Measurements from ENCODE around the gene TOPAZ1.
A peak's percentile ranks its signal among the peaks of the same experiment; 100 is the strongest.

Gene TOPAZ1

DNA sequence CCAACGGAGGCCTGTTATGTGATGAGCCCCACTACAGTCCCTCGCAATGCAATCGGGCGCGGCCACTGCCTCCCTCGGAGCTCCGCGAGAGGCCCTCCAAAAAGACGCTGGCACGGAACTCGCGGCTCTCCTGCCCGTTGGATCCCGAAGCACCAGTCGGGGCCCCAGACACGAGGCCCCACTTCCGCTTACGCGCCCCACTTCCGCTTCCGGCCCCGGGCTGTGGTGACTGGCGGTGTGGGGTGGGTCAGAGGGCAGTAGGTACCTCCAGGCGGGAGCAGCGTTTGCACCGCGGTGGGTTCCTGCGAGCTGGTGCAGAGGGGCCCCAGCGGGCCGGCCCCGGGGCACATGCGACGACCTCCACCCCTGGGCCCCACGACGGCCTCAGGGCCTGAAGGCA lies at the start of gene TOPAZ1:
Gene TOPAZ1 (plus strand): TSS at position 181 of the 400 bp plus-strand sequence. CDS start 168 bp downstream, at position 349.
- DNase-seq = no peak

DNA sequence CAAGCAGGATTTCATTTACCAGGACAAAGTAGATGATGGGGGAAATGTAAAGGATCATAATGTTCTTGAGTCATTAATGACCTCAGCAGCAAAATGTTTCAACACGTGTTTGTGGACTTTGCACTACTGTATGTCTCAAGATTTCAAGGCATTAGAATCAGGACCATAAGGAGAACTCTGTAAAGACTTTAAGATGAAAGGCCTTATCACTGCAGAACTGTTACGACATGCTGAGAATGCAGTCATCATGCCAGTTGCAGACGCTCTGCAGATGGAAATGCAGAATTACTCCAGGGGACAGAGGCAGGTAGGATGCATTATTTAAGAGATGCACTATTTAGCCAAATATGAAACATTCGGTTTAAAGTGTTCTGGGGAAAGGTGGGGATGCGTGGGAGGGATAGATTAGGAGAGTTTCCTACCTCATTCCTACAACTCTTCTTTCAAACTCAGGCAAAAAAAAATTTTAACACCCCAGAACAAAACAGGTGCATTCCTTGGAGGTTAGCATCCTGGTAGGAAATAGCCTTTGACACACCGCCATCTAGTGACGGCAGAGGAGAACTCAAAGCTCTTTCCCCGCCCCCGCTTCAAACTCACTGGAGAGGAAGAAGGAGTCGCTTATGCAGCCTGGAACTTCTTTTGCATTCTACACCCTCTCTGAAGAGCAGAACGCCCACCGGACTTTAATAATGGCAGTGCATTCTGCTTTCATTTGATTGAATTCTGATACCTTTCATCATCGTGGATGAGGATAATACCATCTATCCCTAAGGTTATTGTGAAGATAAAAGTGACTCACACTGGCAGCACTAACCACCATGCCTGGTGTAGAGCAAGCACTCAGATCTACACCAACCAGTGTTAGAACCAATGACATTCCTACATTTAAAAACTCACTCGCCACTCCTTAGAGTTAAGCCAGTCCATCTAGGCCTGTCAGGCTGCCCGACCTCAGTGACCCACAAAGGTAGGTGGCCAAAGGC lies 43.1 kb upstream of the TOPAZ1 start:
- peak; percentile 52 to 66 for DNase-seq

DNA sequence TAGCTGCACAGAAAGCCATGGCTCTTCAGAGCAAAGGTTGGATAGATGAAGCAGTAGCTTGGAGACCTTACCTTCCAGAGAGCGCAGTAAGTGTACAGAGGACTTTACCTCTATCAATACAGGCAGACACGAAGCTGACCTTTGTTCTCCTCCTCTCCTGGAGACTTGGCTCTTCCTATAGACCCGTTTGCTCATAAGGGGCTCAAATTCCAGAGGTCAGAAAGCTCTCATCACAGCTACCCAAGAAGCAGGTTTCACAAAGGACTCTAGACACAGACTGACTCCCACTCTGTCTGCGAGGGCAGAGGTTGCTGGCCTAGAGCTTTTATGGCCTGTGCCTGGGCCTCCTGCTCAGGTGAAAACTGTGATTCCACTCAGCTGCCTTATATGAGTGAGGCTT lies 35.4 kb upstream of the TOPAZ1 start:
- DNase-seq = no peak

DNA sequence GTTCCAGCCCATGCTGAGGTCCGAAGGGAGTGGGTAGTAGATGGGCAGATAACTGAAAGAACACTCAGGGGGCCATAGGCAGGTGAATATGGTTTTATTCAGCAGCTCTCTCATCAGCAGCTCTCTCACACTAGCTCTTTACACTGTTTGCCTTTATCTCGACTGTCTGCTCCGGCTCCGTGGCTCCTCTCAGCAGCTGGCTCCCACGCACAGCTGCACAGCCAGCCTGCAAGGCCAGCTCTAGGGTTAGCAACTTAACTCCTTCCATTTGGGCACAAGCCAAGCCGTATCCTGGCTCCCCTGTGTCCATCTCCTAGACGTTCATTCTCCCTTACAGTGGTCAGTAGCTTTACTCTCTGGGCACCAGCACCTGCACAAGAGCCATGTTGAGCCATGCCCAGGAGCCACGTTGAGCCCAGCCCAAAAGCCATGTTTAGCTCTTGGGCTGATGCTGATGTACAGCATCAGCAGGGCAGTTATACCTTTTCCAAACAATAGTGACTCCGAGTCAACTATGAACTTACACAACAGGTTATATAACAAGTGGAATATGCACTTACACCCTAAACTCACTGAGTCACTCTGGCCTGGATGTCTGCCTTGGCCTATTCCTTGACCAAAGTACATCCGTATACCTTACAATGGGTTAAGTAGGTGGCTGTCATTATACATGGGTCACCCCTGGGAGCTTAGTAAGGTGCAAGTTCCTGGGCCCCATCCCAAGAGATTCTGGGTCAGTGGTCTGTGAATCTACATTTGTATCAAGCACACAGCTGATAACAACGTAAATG lies 34.6 kb upstream of the TOPAZ1 start:
- DNase-seq = no peak

DNA sequence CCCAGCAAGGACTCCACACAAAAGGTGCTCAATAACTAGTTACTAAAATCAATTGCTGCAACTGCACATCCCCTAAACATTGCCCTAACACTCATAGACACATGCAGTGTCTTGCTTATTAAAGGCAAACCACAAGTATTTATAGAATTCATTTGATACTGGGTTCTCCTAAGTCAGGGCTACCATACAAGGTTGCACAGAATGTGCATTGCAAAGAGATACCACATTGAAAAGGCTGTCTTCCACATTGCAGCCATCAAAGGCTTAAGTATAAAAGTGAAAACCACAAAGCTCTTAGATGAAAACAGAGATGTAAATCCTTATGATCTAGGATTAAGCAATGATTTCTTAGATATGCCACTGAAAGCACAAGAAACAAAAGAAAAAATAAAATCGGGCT lies 33.6 kb upstream of the TOPAZ1 start:
- DNase-seq = peak in 1 of 2 donors; percentile 29

DNA sequence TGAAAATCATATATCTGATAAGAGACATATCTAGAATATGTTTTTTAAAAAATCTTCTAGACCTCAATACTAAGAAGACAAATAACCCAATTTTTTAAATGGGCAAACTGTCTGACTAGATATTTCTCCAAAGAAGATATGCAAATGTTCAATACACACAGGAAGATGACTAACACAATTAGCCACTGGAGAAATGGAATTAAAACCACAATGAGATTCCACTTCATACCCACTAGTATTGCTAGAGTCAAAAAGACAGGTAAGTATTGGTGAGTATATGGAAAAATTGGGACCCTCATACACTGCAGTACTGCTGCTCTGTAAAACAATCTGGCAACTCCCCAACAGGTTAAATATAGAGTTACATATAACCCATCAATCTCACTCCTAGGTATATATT lies 33.1 kb upstream of the TOPAZ1 start:
- no peak for DNase-seq

DNA sequence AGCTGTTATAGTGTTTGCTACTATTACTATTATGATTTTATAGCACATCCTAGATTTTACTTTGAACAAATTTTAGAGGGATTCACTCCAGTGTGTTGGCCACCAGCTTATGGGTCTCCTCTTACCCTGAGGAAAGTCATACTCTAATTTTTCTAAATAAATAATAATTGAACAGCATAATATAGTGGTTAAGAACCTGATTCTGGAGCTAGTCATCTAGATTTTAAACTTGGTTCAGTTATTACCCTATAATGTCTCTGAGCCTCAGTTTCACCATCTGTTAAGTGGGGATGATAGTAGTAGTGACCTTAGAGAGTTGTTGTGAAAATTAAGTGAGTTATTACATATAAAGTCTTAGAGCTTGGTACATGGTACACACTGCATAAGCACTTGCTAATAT lies 30.7 kb upstream of the TOPAZ1 start:
- no peak for DNase-seq

DNA sequence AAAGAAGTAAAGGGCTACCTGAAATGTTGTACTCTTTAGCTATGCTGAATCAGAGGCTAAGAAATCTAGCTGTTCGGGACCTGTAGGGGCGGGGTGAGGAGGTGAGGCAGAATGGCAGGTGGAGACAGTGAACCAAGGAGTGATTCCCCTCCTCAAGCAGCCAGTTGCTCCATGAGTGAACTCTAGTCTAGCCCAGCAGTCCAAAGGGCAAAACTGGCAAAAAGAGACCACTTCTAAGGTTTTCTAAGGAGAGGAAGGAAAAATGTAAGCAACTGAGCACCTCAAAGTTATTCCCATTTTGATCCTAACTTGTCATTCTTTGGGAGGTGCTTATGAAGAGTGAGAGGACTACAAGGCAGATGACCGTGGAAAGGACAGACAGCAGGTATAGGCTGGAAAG lies 19.3 kb upstream of the TOPAZ1 start:
- no peak for DNase-seq

DNA sequence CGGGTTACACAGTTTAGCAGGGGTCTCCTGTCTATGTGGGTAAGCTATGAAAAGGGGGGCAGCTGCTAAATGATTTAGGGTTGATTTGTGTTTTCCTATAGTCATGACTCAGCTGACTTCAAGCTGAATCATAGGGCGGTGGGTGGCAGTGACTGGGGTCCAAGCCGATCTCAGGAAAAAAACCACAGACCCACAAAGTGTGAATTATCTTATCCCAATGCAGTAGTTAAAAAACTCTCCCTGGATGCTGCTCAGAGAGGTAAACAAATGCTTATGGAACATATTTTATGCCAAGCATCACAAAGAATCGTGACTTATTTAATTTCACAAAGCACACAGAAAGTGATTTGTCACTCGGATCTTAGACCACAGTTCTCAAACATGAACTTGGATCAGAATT lies 18.4 kb upstream of the TOPAZ1 start:
- no peak for DNase-seq

DNA sequence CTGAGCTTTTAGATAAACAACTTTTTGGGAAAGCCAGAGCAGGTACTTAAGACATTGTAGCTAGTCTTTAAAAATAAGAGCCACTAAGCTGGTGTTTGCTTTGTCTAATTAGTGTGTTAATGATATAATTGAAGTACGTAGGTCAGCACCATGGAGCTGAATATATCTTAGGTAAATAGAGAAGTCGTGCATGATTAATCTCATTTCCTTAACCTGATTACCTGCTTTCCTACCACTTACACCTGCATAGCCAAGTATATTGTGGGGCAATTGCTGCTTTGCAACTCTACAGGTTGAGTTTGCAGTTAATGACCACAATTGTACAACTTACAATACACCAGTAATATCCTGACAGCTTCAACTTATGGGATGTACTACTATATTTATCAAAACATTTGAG lies 17.6 kb upstream of the TOPAZ1 start:
- DNase-seq = no peak

DNA sequence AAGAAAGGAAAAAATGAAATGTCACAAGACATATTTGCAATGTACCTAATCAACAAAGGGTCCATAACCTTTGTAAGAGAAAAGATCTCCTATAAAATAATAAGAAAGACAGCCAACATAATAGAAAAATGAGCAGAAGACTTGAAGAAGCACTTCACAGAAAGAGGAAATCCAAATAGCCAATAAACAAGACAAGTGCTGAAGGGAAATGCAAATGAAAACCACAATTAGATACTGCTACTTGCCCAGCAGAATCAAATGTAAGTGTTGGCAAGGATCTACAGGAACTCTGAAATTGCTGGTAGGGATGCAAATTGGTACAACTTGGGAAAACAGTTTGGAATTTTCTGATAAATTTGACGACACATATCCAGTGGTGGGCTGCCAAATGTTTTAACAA lies 15.1 kb upstream of the TOPAZ1 start:
- no peak for DNase-seq

DNA sequence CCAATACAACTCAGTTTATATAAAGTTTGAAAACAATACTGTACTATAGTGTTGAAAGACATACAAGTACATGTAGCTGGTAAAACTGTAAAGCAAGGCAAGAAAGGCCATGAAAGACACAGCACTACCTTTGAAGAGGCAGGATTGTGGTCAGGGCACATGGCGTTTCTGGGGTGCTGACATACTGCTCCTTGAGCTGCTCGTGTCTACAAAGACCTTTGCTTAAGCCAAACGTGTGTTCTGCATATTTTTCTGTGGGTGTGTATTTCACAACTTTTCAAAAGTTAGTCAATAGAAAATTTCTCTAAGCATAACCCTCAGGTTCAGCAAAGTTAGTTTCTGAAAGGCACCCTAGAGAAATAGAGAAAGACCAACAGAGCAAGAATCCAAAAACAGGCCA lies 14.1 kb upstream of the TOPAZ1 start:
- DNase-seq = no peak

DNA sequence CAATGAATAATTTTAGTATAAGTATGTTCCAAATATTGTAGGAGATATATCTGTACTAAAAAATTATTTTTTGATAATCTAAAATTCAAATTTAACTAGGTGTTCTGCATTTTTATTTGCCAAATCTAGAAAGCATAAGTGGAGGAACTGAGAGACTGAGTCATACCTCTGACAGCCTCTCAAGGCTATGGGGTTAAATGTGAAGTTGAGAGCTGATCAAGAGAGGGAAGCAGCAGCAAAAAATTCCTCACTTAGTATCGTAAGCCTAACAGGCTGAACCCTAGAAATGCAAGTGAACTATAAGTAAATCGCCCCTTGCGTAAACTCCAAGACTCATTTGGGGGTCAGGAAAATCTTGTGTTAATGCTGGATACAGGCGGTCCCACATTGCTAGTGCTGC lies 12.8 kb upstream of the TOPAZ1 start:
- no peak for DNase-seq

DNA sequence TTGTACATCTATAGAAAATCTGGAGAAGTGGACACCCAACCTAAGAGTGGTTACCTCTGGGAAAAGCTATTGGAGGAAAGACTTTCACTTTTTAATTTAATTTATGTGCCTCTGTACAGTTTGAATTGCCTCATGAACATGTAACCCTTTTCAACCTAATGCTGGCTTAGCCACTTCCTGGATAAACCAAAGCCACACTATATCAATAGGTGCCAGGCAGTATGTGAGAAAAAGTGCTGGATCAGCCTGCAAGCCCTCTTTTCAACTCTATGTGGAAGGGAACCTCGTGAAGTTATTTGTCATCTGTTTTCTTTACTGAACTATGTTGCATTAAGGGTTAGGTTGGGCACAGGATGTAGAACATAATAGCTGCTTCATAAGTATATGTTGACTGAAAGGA lies 9.3 kb upstream of the TOPAZ1 start:
- no peak for DNase-seq

DNA sequence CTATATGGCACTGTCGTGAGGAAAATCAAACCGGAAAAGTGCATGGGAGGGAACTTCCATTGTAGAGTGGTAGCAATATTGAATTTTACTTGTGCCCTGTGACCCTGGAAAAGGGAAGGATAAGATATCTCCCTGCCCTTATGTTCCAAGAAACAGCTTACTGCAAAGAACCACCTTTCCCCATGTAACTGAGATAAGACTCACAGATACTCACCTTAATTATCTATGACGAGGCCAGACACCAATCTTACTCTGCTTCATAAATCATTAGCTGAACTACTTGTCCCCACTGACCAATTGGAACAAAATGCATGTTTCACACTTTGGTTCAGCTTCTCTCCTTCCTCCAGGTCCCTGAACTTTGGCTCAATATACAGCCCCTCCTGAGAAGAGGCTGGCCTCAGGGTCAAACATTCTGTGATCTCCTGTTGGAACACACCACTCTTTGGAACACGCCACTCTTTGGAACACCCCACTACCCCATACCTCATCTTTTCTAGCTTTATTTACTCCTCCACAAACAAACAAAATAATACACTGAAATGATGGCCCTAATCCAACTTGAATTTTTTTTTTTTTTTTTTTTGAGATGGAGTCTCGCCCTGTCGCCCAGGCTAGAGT lies 6.9 kb upstream of the TOPAZ1 start:
- no peak for DNase-seq

DNA sequence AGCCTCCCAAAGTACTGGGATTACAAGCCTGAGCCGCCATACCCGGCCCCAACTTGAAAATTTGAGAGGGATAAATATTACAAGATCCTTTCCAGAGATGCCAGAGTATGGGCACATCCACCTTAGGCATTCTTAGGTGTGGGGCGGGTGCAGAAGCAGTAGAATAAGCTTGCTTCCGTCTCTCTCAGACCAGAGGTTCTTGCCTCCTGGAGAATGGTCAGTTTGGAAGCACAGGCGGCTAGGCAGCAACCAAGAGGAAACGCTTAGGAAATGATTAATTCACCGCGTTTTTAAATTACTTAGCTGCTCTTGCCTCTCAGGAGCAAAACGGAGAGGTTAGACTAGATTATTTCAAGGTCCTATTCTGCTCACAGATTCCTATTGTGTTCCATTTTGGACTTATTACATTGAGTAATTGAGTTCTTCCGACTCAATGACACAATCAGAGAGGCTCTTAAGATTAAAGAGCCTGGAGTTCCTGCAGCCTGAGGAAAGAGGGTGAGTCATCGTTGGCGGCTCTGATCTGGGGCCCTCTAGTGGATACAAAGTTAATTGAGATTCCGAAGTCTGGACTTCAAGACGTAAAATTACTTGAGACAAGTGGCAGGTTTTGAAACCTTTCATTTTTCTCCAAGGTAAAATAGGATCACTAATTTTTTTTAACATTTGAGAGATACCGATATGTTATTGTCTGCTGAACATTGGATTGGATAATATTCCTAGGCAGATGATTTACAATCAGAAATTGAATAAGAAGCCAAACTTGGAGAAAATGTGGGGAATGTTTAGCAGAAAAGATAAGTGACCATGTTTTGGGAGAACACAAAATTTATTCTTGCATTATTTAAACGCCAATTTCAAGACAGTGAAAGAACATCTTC lies 5.8 kb upstream of the TOPAZ1 start:
- peak; percentile 59 to 63 for DNase-seq

DNA sequence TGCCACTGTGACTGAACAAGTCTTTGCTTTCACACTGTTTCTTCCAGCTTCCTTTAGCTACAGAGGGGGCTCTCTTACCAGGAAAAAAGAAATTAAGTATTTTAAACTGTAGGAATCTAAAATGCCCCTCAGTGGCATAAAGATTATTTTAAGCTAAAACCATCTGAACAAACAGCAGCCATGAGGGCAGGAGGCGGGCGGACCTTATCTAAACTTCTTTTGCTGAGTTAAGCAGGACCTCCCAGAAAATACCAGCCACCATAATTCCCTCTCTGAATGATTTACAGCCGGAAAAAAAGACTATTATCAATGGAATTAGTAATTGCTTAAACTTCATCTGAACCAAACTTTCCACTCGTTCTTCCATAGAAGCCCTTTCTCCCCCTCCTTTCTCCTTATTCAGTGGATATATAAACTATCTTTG lies 5.2 kb upstream of the TOPAZ1 start:
- no peak for DNase-seq

DNA sequence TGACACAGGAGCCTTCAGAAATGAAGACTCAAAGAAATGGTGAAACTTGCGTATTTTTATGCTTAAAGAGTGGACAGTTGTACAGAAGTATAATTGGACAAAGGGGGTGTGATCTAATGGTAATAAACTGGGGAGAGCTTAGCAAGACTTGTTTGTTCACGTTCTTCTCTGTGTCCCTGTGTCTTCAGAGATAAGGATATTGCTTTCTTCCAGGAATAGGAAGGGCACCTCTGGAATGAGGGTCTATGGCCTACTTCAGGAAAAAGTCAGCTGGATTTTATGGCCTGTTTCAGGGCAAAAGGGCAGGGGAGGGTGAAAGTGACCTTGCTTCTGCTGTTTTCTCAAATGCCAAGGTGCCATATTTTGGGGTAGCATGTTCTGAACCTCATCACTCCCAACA lies 4.5 kb upstream of the TOPAZ1 start:
- DNase-seq = no peak

DNA sequence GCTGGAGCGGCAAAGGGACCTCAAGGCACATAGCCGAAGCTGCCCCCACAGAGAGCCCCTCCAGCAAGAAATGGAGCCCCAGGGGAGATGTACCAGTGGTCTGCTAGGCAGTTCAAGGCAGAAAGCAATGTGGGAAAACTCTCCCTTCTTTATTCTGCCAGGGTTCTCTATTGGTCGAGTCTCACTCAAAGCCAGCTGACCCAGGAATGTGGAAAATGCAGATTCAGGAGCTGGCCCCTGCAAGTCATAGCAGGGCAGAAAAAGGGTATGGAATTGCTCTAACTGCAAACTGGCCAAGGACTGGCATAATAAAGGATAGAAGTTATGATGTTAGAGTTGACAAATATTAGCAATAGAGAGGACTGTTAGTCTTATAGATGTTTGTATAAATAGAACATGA lies 4.0 kb upstream of the TOPAZ1 start:
- no peak for DNase-seq

DNA sequence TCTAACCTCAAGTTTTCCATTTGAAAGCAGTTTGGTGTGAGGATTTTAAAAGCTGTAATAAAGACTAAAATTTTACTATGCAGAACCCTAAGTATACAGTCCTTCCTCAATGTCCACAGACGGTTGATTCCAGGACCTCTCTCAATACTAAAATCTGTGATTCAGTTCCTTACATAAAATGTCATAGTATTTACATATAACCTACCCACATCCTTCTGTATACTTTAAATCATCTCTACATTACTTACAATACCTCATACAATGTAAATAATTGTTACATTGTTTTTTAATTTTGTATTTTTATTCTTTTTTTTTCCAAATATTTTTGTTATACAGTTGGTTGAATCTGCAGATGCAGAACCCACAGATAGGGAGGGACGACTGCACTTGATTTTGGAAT lies 2.8 kb upstream of the TOPAZ1 start:
- no peak for DNase-seq

DNA sequence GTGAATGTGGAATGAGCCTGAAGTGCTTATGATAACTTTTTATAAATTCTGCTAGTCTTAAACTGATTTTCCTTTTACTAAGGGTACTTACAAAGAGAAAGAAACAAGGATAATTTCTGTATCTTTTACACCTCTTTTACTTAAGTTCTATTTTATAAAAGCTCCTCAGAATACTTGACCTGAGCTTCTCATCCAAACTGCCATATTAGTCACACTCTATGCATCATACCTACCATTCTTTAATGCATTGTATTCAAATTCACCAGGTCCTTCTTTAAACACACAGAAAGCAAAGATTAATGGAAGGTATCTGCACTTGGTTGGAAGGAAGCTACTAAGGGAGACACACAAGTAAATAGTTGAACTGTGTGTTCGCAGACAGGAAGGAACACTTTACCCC lies 1.6 kb upstream of the TOPAZ1 start:
- no peak for DNase-seq

DNA sequence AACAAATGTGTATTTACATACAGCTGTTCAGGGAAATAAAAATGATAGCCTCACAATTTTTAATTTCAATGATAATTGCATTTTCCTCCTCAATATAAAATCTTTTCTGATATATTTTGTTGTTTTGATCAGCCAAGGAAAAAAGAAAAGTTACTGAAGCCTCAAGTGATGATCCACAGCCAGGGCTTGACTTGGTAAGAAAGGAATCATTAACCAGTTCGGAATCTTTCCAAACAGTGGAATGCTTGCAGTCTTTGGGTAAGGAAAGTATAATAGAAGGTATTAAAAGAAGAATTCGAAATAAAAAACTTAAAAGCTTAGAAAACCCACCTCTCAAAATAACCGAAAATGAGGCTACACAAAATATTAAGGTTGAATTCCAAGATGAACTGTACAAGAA lies 1.0 kb downstream of the TOPAZ1 start:
- DNase-seq = no peak

DNA sequence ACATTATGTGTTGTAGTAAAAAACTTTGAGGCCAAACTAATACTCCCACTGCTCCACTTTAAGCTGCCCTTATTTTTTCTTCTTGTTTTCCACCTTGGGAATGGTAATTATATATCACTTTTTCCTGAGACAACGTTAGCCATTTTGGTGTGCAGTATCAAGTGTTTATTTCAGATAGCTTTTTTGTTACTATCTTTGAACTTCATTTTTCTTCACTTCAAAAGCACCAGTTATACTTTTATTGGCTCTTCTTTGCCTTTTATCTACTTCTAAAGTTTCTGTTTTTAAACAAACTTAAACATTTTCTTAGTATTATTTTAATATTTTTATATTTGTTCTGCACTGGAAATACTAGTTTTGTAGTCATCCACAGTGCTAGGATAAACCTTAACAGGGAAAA lies 6.5 kb downstream of the TOPAZ1 start:
- DNase-seq = no peak

All from CD4-positive, alpha-beta T cell treated with Interferon alpha-2 for 1 hour (primary cell).